Activated CD4-positive, alpha-beta T cell treated with anti-CD3 and anti-CD28 coated beads, Interleukin-2, Interleukin-6, amounts not matched to agents 100 ng/mL and 50 ng/mL, durations not matched to agents 16 hours and 8 hours (primary cell): ENCODE results near the gene THBS1.

Source experiments
- DNase-seq: peaks from one replicate; pipeline ENCODE4 v3.0.0-alpha.2; 2020

THBS1 gene

DNA sequence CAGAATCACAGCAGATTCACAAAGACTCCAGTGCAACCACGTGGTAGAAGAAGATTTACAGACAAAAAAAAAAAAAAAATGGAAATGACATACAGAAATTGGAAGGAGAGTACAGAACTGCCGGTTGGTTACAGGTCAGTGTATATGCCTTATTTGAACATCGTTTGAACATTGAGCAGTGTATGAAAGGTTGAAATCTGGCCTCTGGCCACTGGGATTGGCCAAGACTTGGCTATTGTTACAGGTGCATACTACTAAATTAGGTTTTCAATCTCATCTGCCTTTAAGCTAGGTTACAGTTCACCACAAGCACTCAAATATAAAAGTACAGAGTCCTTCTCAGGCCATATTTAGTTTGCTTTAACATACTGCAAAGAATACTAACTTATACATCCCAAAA lies 59.8 kb downstream of the THBS1 start:
- DNase-seq, result no peak

DNA sequence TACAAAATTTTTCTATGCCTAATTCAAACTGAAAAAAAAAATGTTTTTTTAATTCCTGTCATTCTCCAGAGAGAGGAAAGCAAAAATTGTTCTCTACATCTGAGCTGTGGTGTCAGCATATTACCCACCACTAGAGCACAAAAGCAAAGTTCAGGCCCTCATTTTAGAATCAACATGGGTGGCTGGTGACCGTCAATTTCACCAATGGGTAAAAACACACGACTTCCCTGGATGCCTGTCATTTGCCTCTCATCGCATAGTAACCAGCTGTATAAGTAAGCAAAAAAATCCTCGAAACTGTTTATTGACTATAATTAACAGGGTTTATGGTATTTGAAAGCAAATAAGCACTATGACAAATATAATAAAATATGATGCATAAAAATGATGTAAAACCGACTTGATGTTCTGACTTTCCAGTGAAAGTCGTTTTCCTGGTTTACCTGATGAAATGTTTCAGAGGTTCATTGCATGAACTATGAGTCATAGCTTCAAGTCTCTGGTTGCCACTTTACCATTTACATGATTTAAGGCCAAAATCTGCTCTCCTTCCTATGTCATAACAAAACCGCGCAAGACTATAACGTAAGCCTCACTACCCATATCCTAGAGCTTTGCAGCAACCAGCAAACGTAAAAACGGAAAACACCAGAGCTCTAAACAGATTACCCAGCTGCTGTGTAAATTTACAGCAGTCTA lies 60.5 kb downstream of the THBS1 start:
- peak; percentile 83 for DNase-seq

DNA sequence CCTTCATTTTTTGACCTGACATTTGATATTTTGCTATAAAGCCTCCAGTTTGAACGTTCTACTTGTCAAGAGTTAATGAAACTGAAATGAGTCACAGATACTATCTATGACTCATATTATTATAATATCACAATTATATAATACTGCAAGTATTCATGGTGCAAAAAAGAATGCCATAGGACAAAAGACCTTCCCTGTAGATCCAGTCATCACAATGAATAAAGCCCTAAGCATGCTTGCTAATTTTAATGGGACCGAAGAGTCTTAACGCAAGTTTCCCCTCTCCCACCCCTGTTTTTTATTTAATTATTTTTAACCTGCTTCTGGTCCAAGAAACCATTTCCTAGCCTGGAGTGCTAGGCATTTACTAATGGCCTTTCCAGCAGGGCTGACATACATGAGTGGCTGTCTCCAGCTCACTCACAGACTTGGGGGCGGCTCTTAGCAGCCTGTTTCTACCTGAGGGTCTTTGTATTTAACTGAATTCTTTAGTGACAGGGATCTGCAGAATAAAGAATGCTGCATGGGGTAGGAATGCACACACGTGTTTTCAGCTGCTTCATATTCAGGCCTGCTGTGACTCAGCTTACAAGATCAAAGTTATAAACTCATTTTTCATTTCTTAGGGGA lies 61.2 kb downstream of the THBS1 start:
- DNase-seq, result no peak

DNA sequence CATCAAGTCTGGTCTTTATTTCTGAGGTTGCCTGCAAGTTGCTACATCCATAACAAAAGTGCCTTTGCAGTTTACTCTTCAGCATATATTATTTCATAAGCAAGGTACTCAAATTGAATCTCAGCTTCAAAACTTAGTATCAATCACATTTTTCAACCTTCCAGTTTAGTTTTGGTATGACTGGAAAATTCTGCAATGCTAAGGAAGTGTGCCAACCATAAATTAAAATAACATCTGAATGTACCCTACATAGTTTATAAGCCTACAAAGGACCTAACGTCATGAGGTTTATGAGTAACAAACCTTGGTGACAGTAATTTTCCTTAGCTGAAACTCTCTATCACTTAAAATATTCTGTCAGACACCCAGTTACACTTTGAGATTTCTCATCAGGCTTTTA lies 62.8 kb downstream of the THBS1 start:
- DNase-seq, result peak; percentile 56

DNA sequence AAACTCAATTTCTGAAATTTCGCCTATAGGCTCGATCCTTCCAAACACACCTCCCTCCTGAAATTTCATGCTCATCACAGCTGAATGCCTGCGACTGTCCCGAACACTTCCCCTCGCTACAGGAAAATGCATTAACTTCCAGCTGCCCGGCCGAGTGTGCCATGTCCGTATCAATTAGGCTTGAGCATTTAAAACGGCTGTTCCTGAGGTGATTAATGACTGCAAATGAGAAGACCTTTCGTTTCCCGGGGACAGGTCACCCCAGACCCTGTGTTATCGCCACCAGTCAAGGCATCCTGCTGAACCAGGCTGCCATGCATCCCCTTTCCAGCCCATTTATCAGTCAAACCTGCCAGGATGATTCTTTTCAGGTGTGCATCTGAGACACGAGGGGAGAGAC lies 63.3 kb downstream of the THBS1 start:
- no peak for DNase-seq

DNA sequence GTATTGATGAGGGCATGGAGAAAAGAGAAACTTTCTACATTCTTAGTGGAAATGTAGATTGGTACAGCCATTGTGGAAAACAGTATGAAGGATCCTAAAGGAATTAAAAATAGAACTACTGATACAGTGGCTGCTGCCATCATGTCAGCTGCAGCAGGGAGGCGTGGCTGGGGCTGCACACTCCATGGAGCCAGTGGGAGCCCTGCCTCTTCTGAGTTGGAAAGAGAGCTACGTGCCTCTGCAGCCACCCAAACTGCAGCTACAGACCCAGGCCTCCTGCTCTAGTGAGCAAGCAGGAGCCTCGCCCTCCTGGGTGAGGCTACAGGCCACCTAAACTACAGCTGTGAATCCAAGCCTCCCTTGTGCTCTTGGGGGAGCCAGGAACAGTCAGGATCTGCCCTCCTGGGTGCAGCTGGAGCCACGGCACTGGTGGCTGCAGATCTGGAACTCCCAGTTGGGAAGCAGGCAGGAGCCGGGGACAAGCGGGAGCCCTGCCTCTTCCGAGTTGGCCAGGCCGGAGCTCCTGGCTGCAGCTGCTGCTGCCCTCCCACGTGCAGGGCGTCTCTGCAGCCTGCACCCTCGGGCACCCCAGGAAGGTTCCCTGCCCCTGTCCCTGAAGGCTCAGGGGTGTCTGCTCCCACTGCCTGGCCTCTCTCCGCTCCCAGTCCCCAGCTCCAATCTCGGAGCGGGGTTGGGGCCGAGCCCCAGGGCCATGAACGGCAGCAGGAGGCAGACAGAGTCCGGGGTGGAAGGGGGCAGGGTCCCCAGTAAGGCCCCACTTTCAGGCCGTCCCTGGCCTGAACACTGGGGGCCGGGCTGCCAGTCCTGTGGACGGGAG lies 64.5 kb downstream of the THBS1 start:
- DNase-seq, result no peak

DNA sequence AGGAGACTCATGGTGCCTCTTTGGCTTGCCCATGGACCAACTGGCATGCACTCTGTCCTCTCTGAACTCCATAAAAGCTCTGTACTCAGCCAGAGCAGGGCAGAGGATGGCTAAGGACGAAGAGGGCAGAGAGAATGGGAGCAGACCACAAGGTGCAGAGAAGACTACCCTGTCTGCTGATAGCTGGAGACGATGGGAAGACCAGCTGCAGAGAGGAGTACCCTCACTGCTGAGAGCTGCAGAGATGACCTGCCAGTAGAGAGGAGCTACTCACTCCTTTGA lies 65.0 kb downstream of the THBS1 start:
- no peak for DNase-seq

DNA sequence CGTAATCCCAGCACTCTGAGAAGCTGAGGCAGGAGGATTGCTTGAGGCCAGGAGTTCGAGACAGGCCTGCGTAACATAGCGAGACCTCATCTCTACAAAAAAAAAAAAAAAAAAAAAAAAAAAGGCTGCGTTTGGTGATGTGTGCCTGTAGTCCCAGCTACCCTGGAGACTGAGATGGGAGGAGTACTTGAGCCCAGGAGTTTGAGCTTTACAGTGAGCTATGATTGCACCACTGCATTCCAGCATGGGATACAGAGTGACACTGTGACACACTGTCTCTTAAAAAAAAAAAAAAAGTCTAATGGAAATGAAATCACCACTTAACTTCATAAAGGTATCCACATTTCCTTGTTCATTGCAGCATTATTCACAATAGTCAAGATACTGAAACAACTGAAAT lies 65.5 kb downstream of the THBS1 start:
- DNase-seq, result no peak
